Left lung (tissue), 10 donors: Measurements from ENCODE around the gene SYT8. TPM values are rescaled to one million over a fixed set of nuclear protein-coding genes. Genes with fewer than 3 reads are reported as not detected.
"Not testable (repeated sequence)": the region's sequence is repeated elsewhere in the genome, so short reads cannot be mapped to it uniquely, and the experiment has no call there.

Experiments used
- ATAC-seq: fragments of 200-7000 bp; cut with Tn5 transposase; one replicate; pipeline ENCODE4 v1.9.1; 2020; ENCODE audit warnings: moderate library complexity
- DNase-seq, 4 donors: peaks; one replicate each; pipeline ENCODE4 v3.0.0-alpha.2; 2013 to 2020
- H3K27ac ChIP-seq, 2 donors: fragments of 200-600 bp; sonication (generic) in 1 of 2; one replicate each; pipeline versions ENCODE4 v1.5.0 to v1.8.0; 2020 to 2021
- H3K27me3 ChIP-seq, 2 donors: fragments of 200-600 bp; sonication (generic) in 1 of 2; one replicate each; pipeline versions ENCODE4 v1.5.0 to v1.8.0; 2020 to 2021
- H3K36me3 ChIP-seq, 2 donors: fragments of 200-600 bp; sonication (generic) in 1 of 2; one replicate each; pipeline versions ENCODE4 v1.5.0 to v1.8.0; 2020 to 2021
- H3K4me1 ChIP-seq, 2 donors: fragments of 200-600 bp; one replicate each; pipeline ENCODE4 v1.8.0; 2021
- H3K4me3 ChIP-seq, 2 donors: fragments of 200-600 bp; sonication (generic) in 1 of 2; one replicate each; pipeline versions ENCODE4 v1.5.0 to v1.8.0; 2020 to 2021; ENCODE audit warnings: mild to moderate bottlenecking in 1 of 2
- H3K9me3 ChIP-seq, 2 donors: fragments of 200-600 bp; sonication (generic) in 1 of 2; one replicate each; pipeline versions ENCODE4 v1.5.0 to v1.8.0; 2020 to 2021
- intact Hi-C, 2 donors: fragments of 100-400 bp; cut with DNase I; formaldehyde crosslinking; loops; one replicate each; pipeline versions ENCODE4 v1.11.2 to v1.14.2; 2022
- polyA plus RNA-seq, 6 donors: library from polyadenylated mRNA; unstranded; fragments of 120-200 nt; gene quantifications; one replicate each; pipeline ENCODE4 v1.2.1, GENCODE V29; 2013; ENCODE audit not compliant: insufficient read length in 6 of 6
- total RNA-seq, 2 donors: library from RNA; stranded (reverse); fragmentation: NEBNext Ultra II Directional; extraction: Animal tissue kit (Norgen Biotek cat#: 25700); gene quantifications; one replicate each; pipeline ENCODE4 v1.2.1, GENCODE V29; 2021
- TF ChIP-seq, protein P1 (sequence below), 2 donors: fragments of 200-600 bp; sonication (generic) in 1 of 2; IDR thresholded peaks; one replicate each; pipeline versions ENCODE4 v1.5.0 to v1.8.0; 2021; ENCODE audit warnings: antibody characterized with exemption in 2 of 2
- donor health status: DM: no; HTN: yes; CAD: no.
- donor health status: DM: no; HTN: no; CAD: no.

Gene SYT8
- total and polyA plus RNA-seq, 8 donors, result 0.21 to 8.8 (median 1.1) TPM

DNA sequence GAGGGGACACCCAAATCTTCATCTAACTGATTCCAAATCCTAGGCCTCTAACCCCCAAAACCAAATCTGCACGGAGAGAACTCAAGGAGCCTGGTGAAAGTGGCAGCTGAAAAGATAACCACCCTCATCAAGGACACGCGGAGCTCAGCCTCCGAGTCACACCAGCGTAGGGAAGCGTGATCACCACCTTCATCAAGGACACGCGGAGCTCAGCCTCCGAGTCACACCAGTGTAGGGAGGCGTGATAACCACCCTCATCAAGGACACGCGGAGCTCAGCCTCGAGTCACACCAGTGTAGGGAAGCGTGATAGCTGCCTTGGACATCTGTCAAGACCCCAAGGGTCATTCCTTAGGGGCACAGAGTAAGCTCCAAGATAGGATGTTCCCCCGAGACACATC is 29.3 kb upstream of the SYT8 start:
- ATAC-seq, result no peak
- H3K27me3 ChIP-seq, result peaks cover 13 to 44% of the 10 kb centered on the region in 2 donors
- peaks cover 0 to 11% of the 10 kb centered on the region in 2 donors for H3K4me1 ChIP-seq
- TF ChIP-seq, protein P1, sequence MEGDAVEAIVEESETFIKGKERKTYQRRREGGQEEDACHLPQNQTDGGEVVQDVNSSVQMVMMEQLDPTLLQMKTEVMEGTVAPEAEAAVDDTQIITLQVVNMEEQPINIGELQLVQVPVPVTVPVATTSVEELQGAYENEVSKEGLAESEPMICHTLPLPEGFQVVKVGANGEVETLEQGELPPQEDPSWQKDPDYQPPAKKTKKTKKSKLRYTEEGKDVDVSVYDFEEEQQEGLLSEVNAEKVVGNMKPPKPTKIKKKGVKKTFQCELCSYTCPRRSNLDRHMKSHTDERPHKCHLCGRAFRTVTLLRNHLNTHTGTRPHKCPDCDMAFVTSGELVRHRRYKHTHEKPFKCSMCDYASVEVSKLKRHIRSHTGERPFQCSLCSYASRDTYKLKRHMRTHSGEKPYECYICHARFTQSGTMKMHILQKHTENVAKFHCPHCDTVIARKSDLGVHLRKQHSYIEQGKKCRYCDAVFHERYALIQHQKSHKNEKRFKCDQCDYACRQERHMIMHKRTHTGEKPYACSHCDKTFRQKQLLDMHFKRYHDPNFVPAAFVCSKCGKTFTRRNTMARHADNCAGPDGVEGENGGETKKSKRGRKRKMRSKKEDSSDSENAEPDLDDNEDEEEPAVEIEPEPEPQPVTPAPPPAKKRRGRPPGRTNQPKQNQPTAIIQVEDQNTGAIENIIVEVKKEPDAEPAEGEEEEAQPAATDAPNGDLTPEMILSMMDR (IDR thresholded peaks at IDR 0.05), result no peak
- H3K36me3 ChIP-seq, result no peaks in the 10 kb centered on the region
- intact Hi-C loops, result no loop called here
- H3K9me3 ChIP-seq, result no peaks in the 10 kb centered on the region
- H3K27ac ChIP-seq, result no peak overlapping the region
- H3K4me3 ChIP-seq, result no peak overlapping the region
- no peak for DNase-seq

DNA sequence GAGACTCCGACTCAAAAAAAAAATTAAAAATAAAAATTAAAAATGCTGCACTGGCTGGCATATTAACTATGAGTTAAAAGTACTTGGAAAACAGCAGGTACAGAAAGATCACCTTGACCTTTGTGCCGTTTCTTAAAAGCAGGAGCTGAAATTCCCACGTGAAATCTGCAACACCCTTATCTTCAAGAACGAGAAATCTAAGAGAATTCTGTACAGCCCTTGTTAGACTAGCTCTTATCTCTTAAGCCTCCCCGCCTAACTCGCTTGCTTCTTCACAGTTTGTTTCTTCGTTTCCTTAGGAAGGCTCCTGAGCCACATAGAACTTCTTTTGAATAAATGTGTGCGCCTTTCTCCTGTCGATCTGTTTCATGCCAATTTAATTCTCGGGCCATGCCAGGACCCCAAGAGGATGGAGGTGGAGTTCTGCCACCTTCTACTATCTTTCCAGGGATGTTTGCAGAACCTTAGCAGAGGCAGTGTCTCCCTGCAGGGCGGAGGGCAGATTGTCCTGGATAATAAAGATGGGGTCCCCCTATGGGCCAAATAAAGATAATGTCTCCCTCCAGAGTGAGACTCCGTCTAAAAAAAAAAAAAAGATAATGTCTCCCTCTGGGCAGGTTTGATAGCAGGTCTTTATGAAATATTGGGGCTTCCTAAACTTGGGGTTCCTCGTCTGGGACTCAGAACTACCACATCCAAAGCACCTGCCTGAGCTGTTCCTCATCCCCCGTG is 27.4 kb upstream of the SYT8 start:
- TF ChIP-seq, protein P1 (IDR thresholded peaks at IDR 0.05), result no peak
- ATAC-seq (no peak), DNase-seq (no peak)
- no peak overlapping the region for H3K27ac ChIP-seq
- no peaks in the 10 kb centered on the region for H3K36me3 ChIP-seq
- H3K4me3 ChIP-seq, result no peak overlapping the region
- intact Hi-C loops, result no loop called here
- peaks cover 0 to 15% of the 10 kb centered on the region in 2 donors for H3K4me1 ChIP-seq
- H3K9me3 ChIP-seq, result no peaks in the 10 kb centered on the region
- H3K27me3 ChIP-seq, result peaks cover 17 to 52% of the 10 kb centered on the region in 2 donors

DNA sequence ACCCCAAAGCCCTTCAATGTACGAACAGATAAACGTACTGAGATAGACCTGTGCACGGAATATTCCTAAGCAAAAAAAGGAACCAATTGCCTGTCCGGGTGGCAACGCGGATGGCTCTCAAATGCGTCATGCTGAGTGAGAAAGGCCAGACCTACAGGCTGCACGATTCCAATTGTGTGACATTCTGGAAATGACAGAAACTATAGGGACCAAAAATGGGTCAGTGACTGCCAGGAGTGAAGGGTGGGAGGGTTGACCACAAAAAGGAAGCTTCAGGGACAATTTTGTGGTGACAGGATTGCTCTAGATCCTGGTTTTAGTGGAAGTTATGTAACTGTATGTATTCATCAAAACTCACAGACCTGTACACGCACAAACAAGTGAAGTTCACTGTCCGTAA is 24.0 kb upstream of the SYT8 start:
- peaks cover 17 to 67% of the 10 kb centered on the region in 2 donors for H3K27me3 ChIP-seq
- no peaks in the 10 kb centered on the region for H3K9me3 ChIP-seq
- TF ChIP-seq, protein P1 (IDR thresholded peaks at IDR 0.05), result no peak
- H3K36me3 ChIP-seq, result no peaks in the 10 kb centered on the region
- peak; percentile 38 for ATAC-seq
- no peak overlapping the region for H3K4me3 ChIP-seq
- peak overlapping the region in 1 of 2 donors; percentile 69 for H3K27ac ChIP-seq
- intact Hi-C loops, result no loop called here
- peaks cover 0 to 20% of the 10 kb centered on the region in 2 donors for H3K4me1 ChIP-seq
- no peak for DNase-seq

DNA sequence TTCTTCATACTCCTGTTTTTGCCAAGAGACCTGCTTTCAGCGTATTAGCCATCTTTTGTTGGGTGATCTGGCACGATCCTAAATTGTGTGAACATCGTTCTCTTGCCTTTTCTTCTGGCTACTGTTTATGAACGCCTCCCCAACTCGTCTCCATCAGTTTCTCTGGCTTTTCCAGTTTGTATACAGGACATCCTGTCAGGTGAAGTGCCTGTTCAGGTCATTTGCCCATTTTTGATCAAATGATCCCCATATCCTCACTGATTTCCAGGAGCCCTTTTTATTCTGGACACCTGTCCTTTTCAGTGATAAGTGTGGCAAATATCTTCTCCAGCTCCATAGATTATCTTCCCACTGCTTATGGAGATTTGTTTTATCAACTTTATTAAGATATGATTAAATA is 22.5 kb upstream of the SYT8 start:
- DNase-seq, result no peak
- Histone ChIP-seq H3K9me3 (no peaks in the 10 kb centered on the region), H3K27me3 (peaks cover 10 to 66% of the 10 kb centered on the region in 2 donors), H3K36me3 (no peaks in the 10 kb centered on the region), H3K27ac (no peak overlapping the region), H3K4me1 (peaks cover 0 to 16% of the 10 kb centered on the region in 2 donors), H3K4me3 (no peak overlapping the region)
- ATAC-seq, result no peak
- intact Hi-C loops, result no loop called here
- TF ChIP-seq, protein P1 (IDR thresholded peaks at IDR 0.05), result no peak

DNA sequence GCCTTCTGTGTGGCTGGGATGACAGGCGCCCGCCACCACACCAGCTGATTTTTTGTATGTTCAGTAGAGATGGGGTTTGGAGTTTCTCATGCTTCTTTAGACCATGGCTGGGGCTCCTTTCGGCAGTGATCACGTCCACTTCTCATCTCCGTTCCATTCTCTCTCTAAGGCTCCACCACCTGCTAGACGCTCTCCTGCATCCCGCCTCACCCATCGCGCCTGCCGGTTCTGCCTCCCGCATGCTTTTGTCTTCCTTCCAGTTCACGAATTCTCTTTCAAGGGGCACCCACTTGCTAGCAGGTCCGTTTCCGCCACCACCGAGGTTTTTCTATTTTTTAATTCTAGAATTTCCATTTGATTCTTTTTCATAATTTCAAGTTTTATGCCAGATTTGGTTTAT is 22.0 kb upstream of the SYT8 start:
- peak overlapping the region in 1 of 2 donors; percentile 50 for H3K27ac ChIP-seq
- peaks cover 7 to 63% of the 10 kb centered on the region in 2 donors for H3K27me3 ChIP-seq
- H3K9me3 ChIP-seq, result peaks cover 0 to 4% of the 10 kb centered on the region in 2 donors
- intact Hi-C loops, result no loop called here
- H3K36me3 ChIP-seq, result no peaks in the 10 kb centered on the region
- no peak overlapping the region for H3K4me3 ChIP-seq
- H3K4me1 ChIP-seq, result peaks cover 0 to 12% of the 10 kb centered on the region in 2 donors
- TF ChIP-seq, protein P1 (IDR thresholded peaks at IDR 0.05), result no peak
- ATAC-seq (no peak), DNase-seq (no peak)

DNA sequence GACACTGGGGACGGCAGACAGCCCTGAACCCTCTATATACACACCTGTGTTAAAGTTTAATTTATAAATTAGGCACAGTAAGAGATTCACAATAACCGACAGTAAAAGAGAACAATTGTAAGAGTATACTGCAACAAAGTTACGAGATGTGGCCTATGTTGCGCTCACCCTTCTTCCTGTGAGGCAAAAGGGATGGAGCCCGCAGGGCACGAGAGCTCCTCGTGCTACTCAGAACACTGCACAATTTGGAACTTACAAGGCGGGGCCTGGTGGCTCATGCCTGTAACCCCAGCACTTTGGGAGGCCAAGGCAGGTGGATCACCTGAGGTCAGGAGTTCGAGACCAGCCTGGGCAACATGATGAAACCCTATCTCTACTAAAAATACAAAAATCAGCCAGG is 21.4 kb upstream of the SYT8 start:
- H3K27me3 ChIP-seq, result peaks cover 4 to 61% of the 10 kb centered on the region in 2 donors
- H3K4me1 ChIP-seq, result peaks cover 0 to 12% of the 10 kb centered on the region in 2 donors
- H3K9me3 ChIP-seq, DNase-seq, H3K4me3 ChIP-seq, ATAC-seq, H3K36me3 ChIP-seq, intact Hi-C loops: not testable (repeated sequence)
- H3K27ac ChIP-seq, result peak overlapping the region in 1 of 2 donors; percentile 50
